SK-N-SH treated with all-trans-retinoic acid at 6 μM for 48 hours (cell line): Measurements from ENCODE around the gene ATP10B.

Experiments
- ARNTL ChIP-seq: fragments of 450-650 bp; formaldehyde crosslinking; IDR thresholded peaks from 2 replicates; pipeline ENCODE4 v1.5.0; 2020; ENCODE audit warnings: low read depth, mild to moderate bottlenecking, moderate library complexity, borderline replicate concordance
- BACH2 ChIP-seq: fragments of 250-450 bp; sonication (Bioruptor Pico); IDR thresholded peaks from 2 replicates; pipeline ENCODE4 v1.9.0; 2021; ENCODE audit warnings: mild to moderate bottlenecking, borderline replicate concordance
- ESRRG ChIP-seq: fragments of 250-450 bp; sonication (Bioruptor Pico); IDR thresholded peaks from 2 replicates; pipeline ENCODE4 v1.6.1; 2021; ENCODE audit warnings: mild to moderate bottlenecking
- ISL1 ChIP-seq: fragments of 250-450 bp; sonication (Bioruptor Pico); IDR thresholded peaks from 2 replicates; pipeline ENCODE4 v2.1.2; 2022; ENCODE audit warnings: mild to moderate bottlenecking, moderate library complexity
- ZFP3 ChIP-seq: fragments of 250-450 bp; sonication (Bioruptor Pico); IDR thresholded peaks from 2 replicates; pipeline ENCODE4 v1.5.0; 2020; ENCODE audit warnings: mild to moderate bottlenecking, moderate library complexity
- ZNF70 ChIP-seq: fragments of 450-650 bp; formaldehyde crosslinking; IDR thresholded peaks from 2 replicates; pipeline ENCODE4 v1.5.0; 2020; ENCODE audit warnings: mild to moderate bottlenecking, moderate library complexity
- TF ChIP-seq, protein P1 (sequence below): fragments of 250-450 bp; sonication (Bioruptor Pico); IDR thresholded peaks from 2 replicates; pipeline ENCODE4 v1.5.1; 2020; ENCODE audit warnings: low read depth, mild to moderate bottlenecking, moderate library complexity

DNA sequence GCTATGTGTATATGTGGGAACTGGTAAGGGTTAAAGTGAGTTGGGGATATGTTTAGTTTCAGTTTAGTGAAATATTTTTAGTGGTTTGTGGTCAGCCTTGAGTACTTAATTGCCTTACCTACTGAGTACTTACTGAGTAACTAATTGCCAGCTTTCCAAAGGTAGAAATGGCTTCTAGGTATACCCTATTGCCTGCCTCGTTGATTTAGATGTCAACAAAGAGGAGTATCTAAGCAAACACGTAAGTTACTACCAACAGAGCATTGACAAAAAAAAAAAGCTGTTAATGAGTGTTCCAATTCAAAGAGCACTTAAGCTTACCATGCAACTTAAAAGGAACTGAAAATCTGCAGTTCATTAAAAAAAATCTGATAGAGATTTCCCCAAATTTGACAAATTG, 8.8 kb downstream of the ATP10B start:
- no peak for TF ChIP-seq ARNTL
- TF ChIP-seq, protein P1, sequence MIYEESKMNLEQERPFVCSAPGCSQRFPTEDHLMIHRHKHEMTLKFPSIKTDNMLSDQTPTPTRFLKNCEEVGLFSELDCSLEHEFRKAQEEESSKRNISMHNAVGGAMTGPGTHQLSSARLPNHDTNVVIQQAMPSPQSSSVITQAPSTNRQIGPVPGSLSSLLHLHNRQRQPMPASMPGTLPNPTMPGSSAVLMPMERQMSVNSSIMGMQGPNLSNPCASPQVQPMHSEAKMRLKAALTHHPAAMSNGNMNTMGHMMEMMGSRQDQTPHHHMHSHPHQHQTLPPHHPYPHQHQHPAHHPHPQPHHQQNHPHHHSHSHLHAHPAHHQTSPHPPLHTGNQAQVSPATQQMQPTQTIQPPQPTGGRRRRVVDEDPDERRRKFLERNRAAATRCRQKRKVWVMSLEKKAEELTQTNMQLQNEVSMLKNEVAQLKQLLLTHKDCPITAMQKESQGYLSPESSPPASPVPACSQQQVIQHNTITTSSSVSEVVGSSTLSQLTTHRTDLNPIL (CRISPR knock-in tag) = no peak
- TF ChIP-seq ISL1 (CRISPR knock-in tag) = no peak
- no peak for TF ChIP-seq ZFP3 (CRISPR knock-in tag)
- no peak for TF ChIP-seq ZNF70 (CRISPR knock-in tag)
- no peak for TF ChIP-seq BACH2 (CRISPR knock-in tag)
- TF ChIP-seq ESRRG = no peak
